GM18508 (cell line): ENCODE results near the gene ELOB.

Experiments used
- ATAC-seq: cut with Tn5 transposase; IDR thresholded peaks from one replicate; pipeline ENCODE4 v1.9.1; 2021; ENCODE audit warnings: moderate number of reproducible peaks; ENCODE audit not compliant: insufficient read depth, unreplicated experiment

Gene ELOB

DNA sequence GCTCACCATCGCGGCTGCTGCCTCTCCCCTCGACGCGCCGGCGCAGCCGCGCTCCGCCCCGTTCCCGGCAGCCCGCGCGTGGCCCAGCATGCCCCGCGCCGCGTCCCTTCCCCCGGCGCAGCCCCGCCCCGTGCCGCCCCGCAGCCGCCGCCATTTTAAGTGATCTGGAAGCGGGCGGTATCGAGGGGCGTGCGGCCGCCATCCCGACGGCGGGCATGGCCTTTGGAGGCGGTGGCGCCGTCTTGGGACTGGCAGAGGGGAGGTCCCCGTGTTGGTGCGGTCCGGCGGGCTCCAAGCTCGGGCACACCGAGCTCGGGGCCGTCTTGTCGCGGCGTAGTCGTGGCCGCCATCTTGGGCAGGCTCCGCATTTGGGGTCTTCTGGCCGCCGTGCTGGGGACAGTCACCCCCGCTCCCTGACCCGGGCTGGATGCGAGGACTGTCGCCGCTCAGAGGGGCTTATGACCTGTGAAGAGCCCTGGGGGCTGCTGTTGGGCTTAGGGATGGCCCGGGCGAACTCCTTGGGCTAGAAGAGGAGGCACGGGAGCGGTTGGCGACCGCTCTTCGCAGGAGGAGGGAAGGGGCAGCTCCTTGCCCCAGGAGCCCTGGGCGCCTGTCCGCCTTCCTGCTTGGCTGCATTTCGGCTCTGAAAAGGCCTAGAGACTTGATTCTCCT, at the start of gene ELOB:
Gene ELOB (minus strand): TSS at position 50 of the 672 bp plus-strand sequence. CDS start 41 bp downstream, at position 9.
- no peak for ATAC-seq

- no peak for ATAC-seq
Observed at GRCh38 chr16:2825906-2826305, 48.8 kb upstream of the ELOB start.

- ATAC-seq: no peak
Observed at GRCh38 chr16:2825049-2825742, 48.1 kb upstream of the ELOB start.

- ATAC-seq: no peak
Observed at GRCh38 chr16:2824626-2825025, 47.5 kb upstream of the ELOB start.

DNA sequence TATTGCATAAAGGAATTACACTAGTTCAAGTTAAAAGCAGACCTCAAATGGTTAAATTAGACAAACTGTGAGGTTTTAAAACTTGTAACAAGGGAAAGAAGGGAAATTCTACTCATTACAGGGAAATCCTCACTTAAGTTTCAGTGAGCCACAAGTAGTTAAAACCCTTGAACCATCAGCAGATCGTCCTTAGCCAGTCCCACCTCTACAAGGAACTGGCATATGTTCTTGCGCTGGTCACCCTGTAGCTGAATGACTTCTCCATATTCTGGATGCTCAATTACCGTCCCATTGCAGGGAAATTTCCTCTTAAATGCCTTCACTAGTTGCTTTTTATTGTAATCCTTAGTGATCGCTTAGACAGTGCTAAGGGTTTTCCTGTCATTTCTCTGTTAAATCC, 45.4 kb upstream of the ELOB start:
- no peak for ATAC-seq

- no peak for ATAC-seq
Observed at GRCh38 chr16:2822158-2822495, 45.0 kb upstream of the ELOB start.

DNA sequence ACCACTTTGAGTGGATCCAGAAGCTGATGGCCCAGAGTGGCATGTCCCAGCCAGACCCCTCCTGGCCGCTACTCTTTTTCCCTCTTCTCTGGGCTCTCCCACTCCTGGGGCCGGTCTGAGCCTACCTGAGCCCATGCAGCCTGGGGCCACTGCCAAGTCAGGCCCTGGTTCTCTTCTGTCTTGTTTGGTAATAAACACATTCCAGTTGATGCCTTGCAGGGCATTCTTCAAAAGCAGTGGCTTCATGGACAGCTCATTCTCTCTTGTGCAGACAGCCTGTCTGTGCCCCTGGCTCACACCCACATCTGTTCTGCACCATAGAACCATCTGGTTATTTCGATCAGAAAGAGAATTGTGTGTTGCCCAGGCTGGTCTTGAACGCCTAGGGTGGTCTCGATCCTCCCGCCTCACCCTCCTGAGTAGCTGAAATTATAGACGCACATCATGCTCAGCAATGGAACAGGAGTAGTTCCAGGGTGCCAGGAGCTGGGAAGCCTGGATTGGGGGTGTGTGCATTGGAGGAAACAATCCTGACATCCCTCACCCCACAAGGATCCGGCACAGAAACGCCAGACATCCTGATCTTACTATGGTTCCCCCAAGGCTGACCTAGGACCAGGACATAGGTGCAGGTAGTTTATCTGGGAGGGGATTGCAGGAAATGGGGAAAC, 44.5 kb upstream of the ELOB start:
- no peak for ATAC-seq

- ATAC-seq: no peak
Observed at GRCh38 chr16:2820836-2821486, 43.9 kb upstream of the ELOB start.

GRCh38 chr16:2819939-2820835, 43.1 kb upstream of the ELOB start:
- ATAC-seq: no peak

- no peak for ATAC-seq
Observed at GRCh38 chr16:2819179-2819938, 42.3 kb upstream of the ELOB start.

GRCh38 chr16:2818272-2818876, 41.3 kb upstream of the ELOB start:
- ATAC-seq: no peak

DNA sequence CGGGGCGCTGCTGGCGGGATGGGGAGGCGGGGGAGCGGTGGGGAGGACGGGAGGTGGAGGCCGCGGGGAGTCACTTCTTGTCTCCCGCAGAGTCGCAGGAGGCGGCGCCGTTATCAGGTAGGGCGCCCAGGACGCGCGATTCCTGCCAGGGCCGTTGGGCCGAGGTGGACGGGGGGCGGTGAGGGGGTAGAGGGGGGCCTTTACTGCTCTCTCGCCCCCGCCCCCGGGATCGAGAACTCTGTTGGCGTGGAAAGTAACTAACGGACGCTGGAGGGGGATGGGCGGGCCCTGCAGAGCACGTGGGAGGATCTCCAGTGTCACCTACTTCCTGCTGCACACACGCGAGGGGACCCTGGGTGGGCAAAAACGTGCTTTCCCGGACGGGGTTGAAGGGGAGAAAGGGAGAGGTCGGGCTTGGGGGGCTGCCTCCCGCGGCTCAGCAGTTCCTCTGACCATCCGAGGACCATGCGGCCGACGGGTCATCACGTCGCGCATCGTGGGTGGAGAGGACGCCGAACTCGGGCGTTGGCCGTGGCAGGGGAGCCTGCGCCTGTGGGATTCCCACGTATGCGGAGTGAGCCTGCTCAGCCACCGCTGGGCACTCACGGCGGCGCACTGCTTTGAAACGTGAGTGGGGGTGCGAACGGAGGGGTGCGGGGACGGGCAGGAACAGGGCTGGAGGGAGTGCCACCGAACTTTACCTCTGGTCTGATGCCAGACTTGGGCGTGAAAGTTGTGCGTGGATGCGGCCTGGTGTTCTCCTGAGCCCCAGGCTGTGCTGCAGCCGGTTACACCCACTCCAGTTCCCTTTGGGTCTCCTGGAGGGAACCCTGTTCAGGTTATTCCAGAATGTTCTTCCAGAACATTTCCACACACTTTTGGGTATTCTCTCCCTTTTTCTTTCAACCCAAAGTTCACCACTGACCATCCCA, 40.5 kb upstream of the ELOB start:
- no peak for ATAC-seq

DNA sequence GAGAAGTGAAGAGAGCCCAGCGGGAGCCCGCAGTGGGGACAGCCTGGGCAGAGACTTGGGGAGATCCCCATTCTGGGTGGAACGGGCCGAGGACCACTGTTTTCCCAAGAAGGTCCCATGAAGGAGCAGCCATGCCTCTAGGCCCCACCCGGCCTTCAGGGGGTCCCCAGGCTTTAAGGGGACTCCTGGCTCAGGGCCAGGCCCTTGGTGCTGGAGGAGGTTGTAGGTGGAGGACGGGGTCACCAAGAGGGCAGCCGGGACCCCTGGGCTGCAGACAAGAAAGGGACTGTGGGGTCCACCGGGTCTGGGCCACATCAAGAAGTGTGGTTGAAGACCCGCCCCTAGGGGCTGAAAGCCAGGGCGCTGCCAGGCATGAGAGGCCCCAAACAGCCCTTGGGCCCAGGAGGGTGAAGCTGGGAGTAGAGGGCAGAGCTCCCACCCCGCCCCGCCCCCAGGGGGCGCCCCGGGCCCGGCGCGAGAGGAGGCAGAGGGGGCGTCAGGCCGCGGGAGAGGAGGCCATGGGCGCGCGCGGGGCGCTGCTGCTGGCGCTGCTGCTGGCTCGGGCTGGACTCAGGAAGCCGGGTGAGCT, 39.8 kb upstream of the ELOB start, which contains the start of gene PRSS21:
Gene PRSS21 (plus strand): TSS at position 487 of the 589 bp plus-strand sequence. CDS start 32 bp downstream, at position 519.
- ATAC-seq: no peak

GRCh38 chr16:2815299-2815771, 38.3 kb upstream of the ELOB start:
- ATAC-seq: no peak

GRCh38 chr16:2814551-2815298, 37.6 kb upstream of the ELOB start:
- no peak for ATAC-seq

DNA sequence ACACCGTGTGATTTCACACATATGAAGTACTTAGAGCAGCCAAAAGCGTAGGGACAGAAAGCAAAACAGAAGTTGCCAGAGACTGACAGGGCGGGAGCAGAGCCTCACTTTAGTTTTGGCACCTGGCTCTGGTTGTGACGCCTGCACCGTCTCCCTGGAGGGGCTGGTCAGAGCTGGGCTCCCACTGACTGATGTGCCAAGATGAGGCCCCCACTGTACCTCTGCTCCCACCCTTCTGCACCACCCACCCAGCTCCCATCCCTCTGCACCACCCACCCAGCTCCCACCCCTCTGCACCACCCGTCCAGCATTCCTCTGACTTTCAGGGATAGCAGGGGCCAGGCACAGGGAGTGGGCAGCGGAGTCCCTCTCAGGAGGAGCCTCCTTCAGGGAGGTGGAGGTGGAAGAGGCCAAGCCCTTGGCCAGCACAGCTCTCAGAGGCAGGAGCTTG, 36.7 kb upstream of the ELOB start:
- ATAC-seq: no peak
